IPS-NIHi11 (cell line): ENCODE data around the gene WIZ.
"Not testable (repeated sequence)": the region's sequence is repeated elsewhere in the genome, so short reads cannot be mapped to it uniquely, and the experiment has no call there.

Experiments
- DNase-seq: peaks from one replicate; pipeline ENCODE4 v3.0.0; 2012; ENCODE audit warnings: mixed read lengths, low spot score

WIZ gene

DNA sequence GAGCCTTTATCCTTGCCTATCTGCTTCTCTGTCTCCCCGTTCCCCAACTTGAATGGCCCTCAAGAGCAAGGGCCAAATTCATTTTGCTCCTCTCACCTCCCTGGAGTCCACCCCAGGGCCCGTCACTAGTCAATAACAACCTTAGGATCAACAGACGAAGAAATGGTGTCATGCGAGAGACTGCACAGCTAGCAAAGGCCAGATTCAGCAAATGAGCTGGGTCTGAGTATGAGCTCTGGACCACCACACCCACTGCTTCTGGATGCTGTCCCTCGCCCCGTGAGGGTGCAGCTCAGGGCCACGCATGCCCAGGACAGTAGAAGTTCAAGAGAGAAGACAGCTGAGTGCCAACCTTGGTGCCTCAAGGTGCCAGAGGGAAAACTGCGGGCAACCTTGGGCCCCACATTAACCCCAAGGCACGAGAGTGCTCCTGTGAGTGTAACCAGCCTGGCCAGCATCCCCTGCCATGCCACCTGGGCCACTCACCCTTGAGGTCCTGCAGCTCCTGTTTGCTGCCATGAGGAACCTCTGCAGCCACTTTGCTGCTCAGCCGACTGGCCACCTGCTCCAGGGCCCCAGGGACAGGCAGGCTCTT is 19.1 kb downstream of the WIZ start:
- DNase-seq: no peak

DNA sequence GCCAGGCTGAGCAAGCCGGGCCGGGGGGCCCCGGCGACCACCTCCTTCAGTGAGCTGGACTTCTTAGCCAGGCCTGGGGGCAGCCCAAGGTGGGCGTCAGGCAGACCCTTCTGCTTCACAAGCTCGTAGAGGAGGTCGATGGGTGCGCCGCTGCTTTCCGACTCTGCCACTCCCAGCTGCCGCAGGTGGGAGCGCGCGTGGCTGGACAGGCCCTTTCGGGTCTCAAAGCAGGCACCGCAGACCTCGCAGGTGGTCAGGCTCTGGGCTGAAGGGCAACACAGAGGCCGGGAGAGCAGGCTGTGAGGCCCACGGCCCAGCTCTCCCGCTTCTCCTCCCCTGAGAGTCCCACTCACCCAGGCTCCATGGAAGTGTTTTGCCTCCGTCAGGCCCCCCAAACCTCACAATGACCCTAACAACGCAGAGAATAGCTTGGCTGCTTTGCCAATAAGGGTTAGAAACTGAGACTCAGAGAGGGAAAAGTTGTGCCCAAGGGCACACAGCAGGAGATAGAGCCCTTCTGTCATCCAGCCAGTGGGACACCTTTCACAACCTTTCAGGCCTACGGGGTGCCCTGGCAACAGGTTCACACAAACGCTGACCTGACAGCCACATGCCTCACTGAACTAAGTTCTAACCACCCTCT is 19.8 kb downstream of the WIZ start:
- DNase-seq: no peak

DNA sequence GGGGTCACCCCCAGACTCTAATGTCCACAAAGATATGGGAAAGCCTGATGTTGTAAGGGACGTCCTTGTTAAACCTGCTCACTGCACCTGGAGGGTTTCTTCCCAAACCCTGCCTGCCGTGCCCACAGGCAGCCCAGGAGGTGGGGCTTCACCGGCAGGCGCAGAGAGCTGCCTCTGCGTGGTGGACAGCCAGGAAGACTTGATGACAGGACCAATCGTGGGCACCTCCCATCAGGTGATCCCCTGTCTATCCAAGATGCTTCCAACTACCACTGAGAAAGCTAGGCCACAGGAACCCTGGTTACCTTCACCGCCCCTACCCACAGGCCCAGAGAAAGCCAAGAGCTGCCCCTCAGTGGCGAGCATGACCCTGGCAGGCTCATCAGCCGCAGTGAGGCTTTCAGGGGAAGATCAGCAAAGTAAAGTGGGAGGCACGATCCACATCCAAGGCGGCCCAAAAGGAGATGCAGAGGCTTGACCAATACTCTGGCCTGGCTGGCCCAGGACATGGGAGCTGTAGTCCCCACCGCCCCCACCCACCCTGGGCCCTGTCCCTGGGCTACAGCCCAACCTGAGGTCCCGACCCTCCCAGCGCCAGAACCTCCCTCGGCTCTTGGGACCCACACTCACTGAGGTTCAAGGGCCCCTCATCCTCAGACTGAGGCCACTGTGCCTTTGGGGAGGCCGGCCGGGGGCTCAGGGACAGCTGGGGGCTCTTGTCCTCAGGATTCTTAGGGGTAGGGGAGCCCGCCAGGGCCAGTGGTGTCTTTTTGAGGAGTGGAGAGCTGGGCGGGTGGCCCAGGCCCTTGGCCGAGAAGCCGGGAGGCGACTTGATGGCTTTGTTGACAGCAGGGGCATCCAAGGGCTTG is 20.6 kb downstream of the WIZ start:
- no peak for DNase-seq

DNA sequence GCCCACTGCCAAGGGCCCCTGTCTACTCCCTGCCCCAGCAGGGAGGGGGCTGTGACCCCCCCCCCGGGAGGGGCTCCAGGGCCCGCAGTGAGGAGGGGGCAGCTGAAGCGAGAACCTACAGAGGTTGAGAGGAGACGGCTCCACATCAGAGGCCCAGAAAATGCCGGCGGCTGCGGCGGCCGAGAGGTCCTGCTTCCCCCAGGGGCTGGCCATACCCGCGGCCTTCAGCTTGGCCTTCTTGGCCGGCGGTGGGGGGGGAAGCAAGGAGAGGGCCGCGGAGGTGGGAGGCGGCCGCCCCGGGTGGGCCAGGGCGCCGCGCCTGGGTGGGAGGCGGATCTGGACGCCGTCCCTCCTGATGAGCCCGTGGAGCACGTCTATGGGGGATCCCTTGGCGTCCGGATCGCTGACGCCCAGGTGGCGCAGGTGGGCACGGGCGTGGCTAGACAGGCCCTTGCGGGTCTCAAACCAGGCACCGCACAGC is 21.7 kb downstream of the WIZ start:
- DNase-seq: no peak

DNA sequence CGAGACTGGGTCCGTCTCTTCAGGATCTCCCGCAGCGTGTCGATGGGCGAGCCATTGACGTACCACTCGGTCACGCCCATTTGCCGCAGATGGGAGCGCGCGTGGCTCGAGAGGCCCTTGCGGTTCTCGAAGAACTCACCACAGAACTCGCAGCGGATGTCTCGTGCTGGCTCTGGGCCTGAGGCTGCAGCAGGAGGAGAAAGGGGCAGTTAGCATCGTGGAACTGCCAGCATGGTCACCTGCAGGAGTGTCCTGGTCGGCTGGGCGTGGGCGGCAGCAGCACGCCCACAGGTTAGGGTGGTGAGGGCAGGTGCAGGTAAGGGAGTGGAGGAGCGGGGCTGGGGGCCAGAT is 22.4 kb downstream of the WIZ start:
- DNase-seq: no peak

DNA sequence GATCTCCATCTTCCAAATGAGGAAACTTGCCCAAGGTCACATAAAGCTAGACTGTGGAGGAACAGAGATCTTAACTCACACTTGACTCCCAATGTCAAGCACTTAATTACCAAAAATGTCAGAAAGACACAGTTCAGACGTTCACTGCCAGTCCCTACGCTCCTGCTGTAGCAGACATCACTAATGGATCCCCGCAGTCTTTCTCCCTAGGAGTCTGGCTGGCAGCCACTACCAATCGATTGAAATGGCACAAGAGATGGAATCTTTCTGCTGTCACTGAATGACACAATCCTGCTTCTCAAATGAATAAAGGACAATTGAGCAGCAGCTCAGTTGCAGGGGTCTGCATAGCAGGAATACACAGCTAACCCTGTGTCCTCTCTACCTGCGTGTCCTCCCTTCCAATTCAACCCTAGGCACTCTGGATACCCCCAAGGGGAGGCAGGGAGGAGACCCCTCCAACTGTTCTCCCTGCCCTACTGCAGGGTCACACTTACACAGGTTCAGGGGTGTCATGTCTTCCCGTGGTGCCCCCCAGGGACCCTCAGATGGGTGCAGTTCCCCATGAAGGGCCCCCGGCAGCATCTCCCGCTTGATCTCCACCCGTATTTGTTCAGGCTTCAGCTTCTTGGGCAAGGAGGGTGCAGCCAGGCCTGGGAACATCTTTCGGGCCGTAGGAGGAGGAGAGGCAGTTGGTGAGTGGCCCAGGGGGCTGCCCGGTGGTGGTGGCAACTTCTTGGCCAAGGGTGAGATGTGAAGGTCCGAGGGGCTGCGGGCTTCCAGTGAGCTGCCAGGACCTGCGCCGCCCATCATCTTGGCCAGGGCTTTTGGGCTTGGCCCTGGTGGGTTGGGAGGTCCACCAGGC is 23.0 kb downstream of the WIZ start:
- no peak for DNase-seq

DNA sequence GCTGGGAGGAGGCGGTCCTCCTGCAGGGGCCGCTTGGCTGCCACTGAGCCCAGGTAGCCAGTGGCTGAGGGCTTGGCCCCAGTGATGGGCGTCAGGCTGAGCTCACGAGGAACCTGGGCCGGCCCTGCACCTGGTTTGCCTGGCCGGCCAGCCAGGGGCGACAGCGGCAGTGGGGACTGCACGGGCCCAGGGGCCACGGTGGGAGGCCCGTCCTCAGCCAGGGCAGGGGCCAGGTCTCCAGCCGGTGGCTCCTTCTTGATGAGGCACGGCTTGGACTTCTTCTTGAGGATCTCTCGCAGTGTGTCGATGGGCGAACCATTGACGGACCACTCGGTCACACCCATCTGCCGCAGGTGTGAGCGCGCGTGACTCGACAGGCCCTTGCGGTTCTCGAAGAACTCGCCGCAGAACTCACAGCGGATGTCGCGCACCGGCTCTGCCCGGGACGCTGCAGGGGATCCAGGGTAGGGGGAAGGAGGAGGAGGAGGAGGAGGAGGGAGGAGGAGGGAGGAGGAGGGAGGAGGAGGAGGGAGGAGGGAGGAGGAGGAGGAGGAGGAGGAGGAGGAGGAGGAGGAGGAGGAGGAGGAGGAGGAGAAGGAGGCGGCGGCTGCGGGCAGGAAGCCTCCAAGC is 24.3 kb downstream of the WIZ start:
- DNase-seq: no peak

DNA sequence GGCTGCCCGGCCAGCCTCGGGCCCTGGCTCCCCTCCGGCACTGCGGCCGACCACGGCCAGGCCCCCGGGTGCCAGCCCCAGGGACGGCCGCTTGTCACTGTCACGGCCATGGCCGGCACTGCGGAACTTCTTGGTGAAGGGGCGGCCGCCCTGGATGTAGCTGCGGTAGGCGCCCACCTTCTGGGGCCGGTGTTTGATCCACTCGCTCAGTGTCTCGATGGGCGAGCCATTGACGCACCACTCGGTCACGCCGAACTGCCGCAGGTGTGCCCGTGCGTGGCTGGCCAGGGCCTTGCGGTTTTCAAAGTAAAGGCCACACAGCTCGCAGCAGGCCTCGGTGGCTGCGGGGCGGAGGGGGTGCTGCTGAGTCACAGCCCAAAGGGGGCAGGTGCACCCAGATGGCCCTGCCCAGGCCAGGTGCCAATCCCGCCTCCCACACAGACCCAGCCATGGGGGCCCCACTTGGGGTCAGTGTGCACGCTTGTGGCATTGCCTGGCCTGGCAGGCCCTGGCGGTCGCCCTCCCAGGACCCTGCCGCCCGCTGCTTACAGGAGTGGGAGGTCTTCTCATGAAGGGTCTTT is 25.0 kb downstream of the WIZ start:
- DNase-seq: no peak

DNA sequence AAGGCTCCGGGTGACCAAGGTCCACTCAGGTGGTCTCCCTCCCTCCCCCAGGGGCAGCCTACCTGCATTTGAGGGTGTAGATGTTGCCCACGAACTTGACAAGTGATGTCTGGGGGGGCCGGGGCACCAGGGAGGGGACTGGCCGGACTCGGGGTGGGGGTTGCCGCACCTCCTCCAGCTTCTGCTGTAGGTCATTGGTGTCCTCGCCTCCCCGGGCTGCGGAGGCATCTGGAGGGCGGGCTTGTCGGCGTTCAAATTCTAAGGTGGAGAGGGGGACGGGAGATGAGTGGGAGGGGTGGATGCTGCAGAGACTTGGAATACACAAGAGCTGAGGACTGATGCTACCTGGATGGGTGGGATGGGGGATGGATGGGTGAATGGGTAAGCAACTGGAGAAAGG is 25.6 kb downstream of the WIZ start:
- no peak for DNase-seq

DNA sequence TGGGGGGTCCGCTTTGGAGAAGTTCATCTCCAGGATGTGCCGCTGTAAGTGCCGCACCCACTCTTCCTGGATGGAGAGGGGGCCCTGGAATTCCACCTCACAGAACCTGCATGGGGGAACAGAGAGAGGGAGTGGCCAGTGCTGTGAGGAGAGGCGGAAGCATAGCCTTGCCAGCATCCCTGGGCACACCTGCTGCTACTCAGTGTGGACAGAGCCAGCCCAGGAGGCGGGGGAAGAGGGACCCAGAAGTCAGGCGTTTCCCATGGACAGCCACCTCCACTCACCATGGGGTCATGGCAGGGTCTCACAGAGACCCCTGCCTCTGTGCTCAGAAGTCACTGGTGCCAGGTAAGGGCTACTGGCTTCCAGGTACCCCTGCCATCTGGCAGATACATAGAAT is 26.6 kb downstream of the WIZ start:
- DNase-seq: no peak

DNA sequence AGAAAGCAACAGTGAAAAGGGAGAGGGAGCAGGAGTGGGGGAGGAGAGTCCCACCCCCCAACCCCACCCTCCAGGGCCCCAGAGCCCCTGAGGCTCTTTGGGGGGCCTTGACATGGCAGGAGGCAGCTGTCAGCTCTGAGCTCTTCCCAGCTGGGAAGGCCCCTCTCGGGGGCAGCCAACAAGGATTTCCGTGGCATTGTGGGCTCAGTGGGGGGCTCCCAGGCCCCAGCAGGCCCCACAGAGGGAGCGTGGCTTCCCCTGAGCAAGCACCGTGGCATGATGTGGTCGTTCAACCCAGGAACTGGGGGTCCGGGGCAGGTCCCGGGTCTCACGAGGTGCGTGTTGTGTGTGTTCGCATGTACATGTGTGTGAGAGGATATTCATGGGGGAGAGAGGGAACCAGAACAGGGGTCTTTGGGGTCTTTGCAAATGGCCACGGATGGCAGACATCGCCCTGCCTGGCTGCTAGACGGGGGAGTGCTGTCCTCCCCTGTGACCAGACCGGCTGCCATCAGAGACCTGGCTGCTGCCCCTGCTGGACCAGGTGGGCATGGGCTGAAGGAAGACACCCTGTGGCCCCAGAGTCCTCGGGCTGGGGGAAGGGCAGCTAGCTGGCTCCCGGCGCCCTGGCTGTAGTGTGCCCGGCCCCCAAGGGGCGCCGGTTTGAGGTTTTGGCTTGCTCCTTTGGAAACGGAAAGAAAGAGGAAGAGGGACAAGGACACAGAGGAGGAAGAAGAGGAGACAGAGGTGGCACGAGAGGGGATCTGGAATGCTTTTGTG is 27.3 kb downstream of the WIZ start:
- DNase-seq: no peak

DNA sequence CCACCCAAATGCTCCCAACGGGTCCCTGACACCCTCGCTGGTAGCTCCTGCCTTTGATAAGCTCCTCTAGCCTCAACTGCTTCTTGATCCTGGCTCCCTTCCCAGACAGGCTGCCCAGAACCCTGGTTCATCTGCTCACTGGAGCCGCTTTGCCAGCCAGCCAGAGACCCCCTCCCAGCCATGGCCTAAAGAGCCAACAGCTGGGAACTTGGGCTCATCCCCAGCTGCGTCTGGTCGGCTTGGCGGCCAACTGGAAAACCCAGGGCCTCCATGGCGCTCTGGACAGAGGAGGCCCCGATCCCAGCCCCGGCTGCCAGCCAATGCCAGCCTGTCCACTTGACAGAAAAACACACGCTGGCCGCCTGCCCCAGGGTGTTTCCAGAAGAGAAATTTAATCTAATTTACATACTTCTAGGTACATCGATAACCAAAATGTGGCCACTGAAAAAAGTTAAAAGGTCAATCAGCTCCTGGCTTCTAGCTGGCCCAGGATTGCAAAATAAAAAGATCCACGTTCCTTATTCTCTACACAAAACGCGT is 28.0 kb downstream of the WIZ start:
- DNase-seq: no peak

DNA sequence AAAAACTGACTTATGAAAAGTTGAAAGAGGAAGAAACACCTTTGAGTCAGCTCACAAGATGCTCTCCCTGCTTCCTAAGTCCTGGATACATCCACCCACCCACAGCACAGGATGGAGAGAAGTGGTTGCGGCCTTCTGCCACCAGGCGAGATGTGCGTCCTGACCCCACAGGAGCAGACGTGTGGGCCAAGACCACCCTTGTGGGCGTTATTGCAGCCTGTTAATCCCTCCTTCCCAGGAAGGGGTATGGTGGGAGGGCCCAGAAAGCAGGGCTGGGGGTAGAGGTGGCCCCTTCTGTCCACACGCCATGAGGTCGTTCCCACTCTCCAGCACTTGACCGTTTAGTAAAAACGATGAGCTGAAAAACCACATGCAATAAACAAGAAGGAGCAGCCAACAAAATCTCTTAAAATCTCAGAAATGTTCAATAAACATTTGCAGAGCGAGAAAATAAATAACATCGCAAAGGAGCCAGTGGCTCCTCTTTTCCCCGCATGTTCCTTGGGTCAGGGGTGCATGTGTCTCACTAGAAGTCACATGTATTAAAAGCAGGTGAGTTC is 28.5 kb downstream of the WIZ start:
- DNase-seq: no peak

DNA sequence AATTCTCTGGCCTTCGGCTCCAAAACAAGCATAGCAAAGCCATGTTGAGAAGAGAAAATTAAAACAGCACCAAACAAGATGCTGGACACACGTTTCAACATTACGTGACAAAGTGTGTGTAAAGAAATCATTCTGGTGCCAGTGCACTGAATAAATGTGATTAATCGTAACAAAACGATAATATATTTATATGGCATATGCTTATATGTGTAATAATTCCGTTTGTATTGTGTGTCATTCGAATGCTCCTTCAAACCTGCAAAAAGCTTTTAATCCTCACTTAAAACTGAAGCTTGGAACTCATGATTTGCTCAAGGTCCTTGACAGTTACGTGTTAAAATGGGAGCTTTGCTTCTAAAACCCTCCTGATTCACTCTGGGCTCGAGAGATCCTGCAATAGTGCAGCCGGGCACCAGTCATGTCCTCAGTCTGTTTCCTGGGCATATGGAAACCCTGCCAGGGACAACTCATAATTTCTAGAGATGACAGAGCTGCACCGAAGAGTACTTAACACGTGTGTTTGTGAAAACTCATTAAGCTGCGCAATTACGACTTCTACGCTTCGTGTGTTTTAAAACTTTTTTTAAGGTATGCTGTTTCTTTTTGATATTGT is 30.2 kb downstream of the WIZ start:
- DNase-seq: no peak

DNA sequence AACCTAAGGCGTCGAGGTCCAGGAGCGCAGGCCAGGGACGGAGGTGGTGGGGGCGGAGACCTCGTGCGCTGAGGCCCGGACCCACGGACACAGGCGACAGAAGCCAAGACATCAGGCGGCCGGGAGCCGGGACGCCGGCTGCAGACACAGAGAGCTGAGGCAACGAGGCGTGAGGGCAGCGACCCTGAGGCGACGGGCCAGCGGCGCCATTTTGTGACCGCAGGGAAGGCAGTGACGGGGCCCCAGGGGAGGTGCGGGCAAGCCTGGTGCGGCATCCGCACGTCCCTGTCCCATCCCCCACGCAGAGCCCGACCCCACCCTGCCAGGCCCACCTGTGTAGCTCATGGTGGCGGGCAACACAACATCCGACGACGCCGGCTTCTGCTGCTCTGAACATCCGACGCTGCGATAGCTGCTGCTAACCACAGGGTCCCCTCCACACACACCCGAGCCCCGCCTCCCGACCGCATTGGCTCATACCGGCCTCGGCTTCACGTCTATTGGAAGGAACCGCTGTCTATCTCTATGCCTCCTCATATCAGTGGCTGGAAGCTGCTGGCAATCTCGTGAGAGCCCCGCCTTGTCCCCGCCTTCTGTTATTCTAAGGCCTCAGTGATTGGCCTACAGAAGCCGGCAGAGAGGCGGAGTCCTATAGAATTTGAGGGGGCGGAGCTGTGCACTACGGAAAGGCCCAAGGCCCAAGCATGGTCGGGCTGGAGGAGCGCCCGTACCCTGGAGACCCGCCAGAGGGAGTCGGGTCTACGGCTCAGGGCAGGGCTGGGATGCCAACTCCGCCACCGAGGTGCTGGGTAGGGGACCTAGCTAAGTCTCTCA is 31.0 kb downstream of the WIZ start, which contains the start of gene AKAP8L:
Gene AKAP8L, minus strand, starts transcription at position 410 of the 834 bp plus-strand sequence. Its CDS starts 65 bp downstream, at position 345.
- peak; percentile 99 for DNase-seq

DNA sequence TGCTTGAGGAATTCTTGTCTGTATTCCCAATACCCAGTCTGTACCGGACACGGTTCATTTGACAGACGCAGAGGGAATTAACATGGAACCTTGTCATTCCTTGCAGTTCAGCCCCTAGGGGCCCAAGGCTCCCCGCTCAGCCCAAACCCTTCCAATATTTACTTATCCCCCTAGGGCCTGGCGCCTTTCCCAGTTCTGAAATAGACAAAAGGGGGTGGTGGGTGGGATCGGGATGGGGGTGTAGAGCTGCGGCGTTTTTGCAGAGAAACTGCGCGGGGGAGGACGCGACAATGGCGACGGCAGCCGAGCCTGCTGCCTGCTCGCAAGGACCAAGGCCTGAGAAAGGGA is 31.6 kb downstream of the WIZ start:
- DNase-seq: no peak

DNA sequence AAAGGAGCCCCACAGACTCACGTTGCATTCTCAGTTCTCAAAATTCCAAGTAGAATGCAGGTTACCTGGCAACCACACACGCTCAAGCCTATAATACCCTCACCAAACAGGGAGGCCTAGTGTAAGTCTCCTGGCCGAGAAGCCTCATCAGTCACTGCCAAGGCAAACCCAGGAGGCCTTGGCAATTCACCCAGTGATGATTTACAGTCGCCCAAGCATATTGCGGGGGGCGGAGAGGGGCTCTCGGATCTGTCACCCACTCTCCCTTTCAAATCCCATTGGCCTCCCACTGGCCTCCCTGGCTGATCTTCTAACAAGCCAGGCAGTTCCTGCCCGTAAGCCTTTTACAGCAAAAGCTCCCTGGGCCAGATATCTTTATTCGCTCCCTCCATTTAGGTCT is 32.1 kb downstream of the WIZ start:
- no peak for DNase-seq

DNA sequence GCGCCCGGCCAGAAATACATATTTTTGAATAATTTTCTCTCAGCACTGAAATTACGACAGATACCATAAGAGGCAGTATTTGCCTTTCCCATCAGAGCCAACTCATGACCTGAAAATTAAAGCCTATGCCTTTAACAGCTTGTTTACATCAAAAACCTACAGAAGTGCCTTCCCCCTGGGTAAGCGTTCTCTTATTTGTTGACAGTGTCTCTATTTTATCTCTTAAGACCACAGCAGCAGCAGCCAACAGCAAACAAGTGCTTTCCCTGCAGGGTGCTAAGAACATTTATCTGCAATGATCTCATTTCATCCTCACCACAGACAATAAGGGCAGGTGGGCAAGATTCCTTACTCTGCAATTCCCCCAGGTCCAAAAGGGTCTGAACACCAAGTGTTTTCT is 36.9 kb downstream of the WIZ start:
- no peak for DNase-seq

DNA sequence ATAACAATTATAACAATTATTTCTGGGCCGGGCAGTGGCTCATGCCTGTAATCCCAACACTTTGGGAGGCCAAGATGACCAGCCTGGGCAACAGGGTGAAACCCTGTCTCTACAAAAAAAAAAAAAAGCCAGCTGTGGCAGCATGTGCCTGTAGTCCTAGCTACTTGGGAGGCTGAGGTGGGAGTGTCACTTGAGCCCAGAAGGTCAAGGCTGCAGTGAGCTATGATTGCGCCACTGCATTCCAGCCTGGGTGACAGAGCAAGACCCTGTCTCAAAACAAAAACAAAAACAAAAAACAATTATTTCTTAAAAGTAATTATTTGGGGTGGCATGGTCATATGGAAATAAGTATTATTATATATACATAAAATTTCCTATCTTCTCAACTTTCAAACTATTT is 38.4 kb downstream of the WIZ start:
- DNase-seq: not testable (repeated sequence)
